ENCODE data around the gene ULK4.
A peak's percentile ranks its signal among the peaks of the same experiment; 100 is the strongest.

The ULK4 gene

GRCh38 chr3:41836360-41837134 is 125.4 kb downstream of the ULK4 start:
- TF ChIP-seq CTCF (IDR thresholded peaks at IDR 0.05; ENCODE audit: insufficient read depth, low read depth, low read length, missing control alignments) = no peak
- peak; percentile 76 for DNase-seq (ENCODE audit: low read depth)
- H3K4me3 ChIP-seq (ENCODE audit: low read depth, low read length) = no peak overlapping the region

GRCh38 chr3:41833628-41834027 is 128.3 kb downstream of the ULK4 start:
- H3K4me3 ChIP-seq (ENCODE audit: low read depth, low read length) = no peak overlapping the region
- no peak for TF ChIP-seq CTCF (IDR thresholded peaks at IDR 0.05; ENCODE audit: insufficient read depth, low read depth, low read length, missing control alignments)

GRCh38 chr3:41819236-41819635 is 142.7 kb downstream of the ULK4 start:
- no peak for TF ChIP-seq CTCF (IDR thresholded peaks at IDR 0.05; ENCODE audit: insufficient read depth, low read depth, low read length, missing control alignments)
- H3K4me3 ChIP-seq (ENCODE audit: low read depth, low read length) = no peak overlapping the region
- DNase-seq (ENCODE audit: low read depth) = no peak

More at GRCh38 chr3:41833628-41834027, 128.3 kb downstream of the ULK4 start:
- DNase-seq (ENCODE audit: low read depth) = no peak

- no peak overlapping the region for H3K4me3 ChIP-seq (ENCODE audit: low read depth, low read length)
- no peak for DNase-seq (ENCODE audit: low read depth)
- TF ChIP-seq CTCF (IDR thresholded peaks at IDR 0.05; ENCODE audit: insufficient read depth, low read depth, low read length, missing control alignments) = no peak
Measured at GRCh38 chr3:41808618-41809017, 153.3 kb downstream of the ULK4 start.

GRCh38 chr3:41808152-41808551 is 153.8 kb downstream of the ULK4 start:
- no peak overlapping the region for H3K4me3 ChIP-seq (ENCODE audit: low read depth, low read length)
- no peak for DNase-seq (ENCODE audit: low read depth)
- no peak for TF ChIP-seq CTCF (IDR thresholded peaks at IDR 0.05; ENCODE audit: insufficient read depth, low read depth, low read length, missing control alignments)

- no peak overlapping the region for H3K4me3 ChIP-seq (ENCODE audit: low read depth, low read length)
- DNase-seq (ENCODE audit: low read depth) = no peak
- TF ChIP-seq CTCF (IDR thresholded peaks at IDR 0.05; ENCODE audit: insufficient read depth, low read depth, low read length, missing control alignments) = no peak
Measured at GRCh38 chr3:41794748-41795589, 166.9 kb downstream of the ULK4 start.
